Activated CD4-positive, alpha-beta T cell treated with anti-CD3 and anti-CD28 coated beads, Interleukin-10, Interleukin-2, amounts not matched to agents 100 ng/mL and 50 ng/mL, durations not matched to agents 16 hours and 8 hours (primary cell): Measurements from ENCODE around the gene CDSN.
A peak's percentile ranks its signal among the peaks of the same experiment; 100 is the strongest.

ENCODE experiments used
- DNase-seq: peaks from one replicate; pipeline ENCODE4 v3.0.0-alpha.2; 2020

The CDSN gene

DNA sequence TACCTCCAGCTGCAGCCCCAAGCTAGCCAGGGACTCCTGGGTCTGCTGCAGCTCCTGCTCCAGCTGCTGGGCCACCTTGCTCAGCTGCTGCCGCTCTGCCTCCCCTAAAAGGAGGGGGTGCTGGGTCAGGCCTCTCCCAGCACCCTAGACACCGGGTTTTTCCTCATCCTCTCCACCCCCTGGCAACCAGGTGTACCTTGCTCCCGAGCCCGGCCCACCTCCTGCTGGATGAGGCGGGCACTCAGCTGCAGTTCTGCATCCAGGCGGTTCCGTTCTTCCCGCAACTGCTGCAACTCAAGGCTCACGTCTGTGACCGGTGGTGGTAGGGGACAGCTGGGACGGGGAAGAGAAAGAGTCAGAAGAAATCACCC is 24.7 kb upstream of the CDSN start:
- no peak for DNase-seq

DNA sequence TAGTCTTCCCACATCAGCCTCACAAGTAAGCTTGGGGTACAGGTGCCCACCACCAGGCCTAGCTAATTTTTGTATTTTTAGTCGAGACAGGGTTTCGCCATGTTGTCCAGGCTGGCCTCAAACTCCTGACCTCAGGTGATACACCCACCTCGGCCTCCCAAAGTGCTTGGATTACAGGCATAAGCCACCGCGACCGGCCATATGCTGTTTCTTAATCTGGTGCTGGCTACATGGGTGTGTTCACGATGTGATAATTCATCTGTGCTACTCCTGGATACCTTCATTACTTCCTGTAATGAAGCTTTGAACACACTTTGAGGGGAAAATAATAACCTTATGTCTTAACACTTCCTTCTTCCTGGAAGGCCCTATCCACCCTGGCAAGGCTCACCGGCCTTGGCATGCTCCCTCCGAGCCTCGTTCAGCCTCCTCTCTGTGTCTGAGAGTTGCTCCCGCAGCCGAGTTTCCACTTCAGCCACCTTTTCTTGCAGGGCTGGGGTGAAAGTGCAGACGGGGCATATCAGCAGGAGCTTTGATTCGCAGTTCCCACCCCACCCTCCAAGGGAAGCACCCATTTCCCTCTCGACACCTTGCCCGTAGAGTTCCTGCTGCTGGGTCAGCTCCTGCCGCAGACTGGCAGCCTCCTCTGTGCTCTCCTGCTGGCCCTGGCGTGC is 24.2 kb upstream of the CDSN start:
- DNase-seq = no peak

DNA sequence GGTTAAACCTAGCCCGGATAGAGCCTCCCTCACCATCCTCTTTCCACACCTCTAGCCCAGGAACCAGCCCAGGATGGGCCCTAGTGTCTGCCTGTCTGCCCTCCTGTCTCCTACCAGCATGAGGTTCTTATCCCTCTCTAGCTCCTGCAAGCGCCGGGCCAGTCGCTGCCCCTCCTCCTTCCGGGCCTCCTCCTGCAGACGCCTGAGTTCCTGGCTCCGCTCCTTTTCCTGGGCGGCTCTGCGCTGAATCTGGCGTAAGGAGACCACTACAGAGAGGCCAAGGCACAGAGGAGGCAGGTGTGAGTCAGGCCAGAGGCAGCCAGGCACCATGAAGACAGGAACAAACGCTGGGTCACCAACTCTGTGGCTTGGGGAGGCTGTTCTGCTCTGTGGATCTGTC is 22.9 kb upstream of the CDSN start:
- DNase-seq = no peak

DNA sequence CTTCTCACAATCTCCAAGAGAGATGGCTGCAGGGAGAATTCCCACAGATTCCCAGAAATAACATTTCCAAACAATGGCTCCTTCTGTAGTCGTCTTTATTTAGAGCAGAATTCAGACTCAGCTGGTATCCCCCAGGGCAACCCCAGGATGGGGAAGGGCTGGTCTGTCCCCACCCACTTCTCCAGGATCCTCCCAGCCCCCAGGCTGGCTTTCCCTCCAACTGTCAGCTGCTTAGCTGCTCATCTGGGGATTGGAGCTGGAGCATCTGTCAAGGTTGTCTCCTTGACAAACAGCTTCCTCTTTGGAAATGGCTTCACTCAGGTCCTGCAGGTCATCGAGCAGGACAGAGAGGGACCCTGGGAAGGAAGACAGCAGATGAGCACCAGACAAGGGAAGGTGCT is 22.1 kb upstream of the CDSN start:
- DNase-seq = no peak

DNA sequence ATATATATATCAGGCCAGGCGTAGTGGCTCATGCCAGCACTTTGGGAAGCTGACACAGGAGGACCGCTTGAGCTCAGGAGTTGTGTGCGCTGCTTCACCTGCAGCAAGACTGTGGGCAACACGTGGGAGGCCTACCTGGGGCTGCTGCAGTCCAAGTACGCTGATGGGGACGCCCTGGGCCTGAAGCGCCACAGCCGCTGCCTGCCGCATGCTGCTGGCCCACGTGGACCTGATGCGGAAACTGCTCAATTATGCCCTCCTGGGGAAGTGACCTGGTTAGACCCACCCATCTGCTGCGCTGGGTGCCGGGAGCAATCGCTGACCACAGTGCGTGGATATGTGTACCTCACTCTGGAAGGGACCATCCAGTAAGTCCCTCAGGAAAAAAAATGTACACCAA is 20.4 kb upstream of the CDSN start:
- DNase-seq = no peak

- no peak for DNase-seq
These were observed 19.4 kb upstream of the CDSN start for GRCh38 chr6:31139599-31139998.

DNA sequence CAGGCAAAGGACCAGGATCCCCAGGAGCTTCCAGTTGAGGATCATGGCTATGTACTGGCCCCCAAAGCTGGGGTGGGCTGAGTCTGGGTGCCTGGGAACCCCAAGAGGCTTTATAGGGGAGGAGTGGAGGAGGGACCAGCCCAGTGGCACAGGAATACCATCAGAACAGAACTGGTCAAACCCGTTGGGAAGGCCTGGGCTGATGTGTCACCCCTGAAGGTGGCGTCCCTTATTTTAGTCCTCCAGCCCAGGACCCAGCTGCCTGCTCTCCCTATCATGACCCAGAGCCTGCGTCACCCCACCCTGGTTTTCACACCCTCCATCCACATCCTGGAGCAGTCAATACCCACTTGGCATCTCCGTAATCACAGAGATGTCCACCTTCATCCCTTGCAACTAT is 18.7 kb upstream of the CDSN start, which contains the start of gene PSORS1C2:
Gene PSORS1C2 (minus strand): TSS at position 85 of the 400 bp plus-strand sequence. CDS start 40 bp downstream, at position 45.
- DNase-seq = no peak

DNA sequence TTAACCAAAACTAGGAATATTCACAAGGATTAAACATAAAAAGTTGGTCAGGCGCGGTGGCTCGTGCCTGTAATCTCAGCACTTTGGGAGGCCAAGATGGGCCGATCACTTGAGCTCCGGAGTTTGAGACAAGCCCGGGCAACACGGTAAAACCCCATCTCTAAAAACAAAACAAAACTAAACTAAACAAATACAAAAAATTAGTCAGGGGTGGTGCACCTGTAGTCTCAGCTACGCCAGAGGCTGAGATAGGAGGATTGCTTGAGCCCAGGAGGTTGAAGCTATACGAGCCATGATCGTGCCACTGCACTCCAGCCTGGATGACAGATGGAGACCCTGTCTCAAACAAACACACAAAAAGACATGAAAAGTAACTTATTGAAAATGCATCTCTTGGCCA is 15.5 kb upstream of the CDSN start:
- DNase-seq = no peak

GRCh38 chr6:31132806-31133205 is 12.6 kb upstream of the CDSN start:
- DNase-seq = no peak

DNA sequence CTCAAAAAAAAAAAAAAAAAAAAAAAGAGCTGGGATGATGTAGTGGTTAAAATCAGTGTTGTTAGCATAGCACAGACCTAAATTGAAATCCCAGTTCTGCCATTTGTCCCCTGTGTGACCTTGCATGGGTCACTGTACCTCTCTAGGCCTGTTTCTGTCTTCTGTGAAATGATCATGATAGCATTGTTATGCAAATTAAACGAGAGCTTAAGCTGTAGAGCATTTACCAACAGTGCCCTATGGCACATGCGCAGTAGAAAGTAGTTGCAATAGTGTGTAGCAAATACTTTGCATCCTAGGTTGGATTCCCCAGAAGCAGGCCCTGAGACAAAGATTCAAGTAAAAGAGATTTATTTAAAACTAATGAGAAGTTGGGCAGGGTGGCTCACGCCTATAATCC is 11.3 kb upstream of the CDSN start:
- DNase-seq = no peak

DNA sequence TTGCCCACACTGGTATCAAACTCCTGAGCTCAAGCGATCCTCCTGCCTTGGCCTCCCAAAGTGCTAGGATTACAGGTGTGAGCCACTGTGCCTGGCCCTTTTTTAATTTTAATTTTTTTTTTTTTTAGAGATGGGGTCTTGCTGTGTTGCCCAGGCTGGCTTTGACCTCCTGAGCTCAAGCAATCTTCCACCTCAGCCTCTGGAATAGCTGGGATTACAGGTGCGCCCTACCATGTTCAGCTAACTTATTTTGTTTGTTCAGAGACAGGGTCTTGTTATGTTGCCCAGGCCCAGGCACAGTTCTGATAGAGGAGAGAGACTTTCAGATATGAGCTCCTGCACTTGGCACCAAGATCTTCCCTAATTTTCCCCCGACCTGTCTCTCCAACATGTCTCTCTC is 10.5 kb upstream of the CDSN start:
- no peak for DNase-seq

GRCh38 chr6:31129130-31129529 is 8.9 kb upstream of the CDSN start:
- no peak for DNase-seq

GRCh38 chr6:31128093-31128676 is 7.9 kb upstream of the CDSN start:
- peak; percentile 73 for DNase-seq

- DNase-seq = no peak
These were observed 6.3 kb upstream of the CDSN start for GRCh38 chr6:31126396-31127175.

DNA sequence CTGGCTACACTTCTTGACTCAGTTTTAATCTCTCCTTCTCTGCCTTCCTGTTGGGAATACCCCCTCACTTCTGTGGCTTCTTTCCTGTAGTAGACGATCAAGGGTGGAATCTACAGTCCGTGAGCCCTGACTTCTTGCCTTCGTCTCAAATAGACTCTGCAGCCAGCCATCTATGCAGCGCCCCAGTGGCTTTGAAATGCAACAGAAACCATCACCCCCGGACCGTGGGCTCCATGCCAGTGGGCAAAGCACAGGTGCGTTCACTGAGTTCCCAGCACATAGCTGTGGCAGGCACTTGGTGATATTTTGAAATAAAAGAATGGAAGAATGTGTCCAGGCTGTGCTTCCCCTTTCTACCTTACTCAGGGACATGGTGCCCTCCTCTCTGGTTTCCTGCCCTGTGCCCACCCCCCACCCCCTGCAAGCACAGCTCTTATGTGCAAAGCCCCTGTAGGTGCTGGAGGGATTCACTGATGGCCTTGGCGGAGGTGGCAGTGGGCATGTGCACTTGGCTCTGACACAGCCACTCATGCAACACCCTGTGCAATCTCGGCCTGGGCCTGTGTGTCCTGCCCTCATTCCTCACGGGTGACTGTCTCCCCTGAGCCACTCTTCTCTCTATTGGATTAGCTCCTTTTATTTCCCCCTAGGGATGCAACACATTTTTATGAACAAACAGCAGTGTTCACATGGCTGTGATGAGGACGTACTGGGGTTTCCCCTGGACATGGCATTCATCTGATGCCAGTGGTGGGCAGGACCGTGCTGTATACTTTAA is 5.5 kb upstream of the CDSN start:
- no peak for DNase-seq

GRCh38 chr6:31125162-31125561 is 4.9 kb upstream of the CDSN start:
- DNase-seq = no peak

DNA sequence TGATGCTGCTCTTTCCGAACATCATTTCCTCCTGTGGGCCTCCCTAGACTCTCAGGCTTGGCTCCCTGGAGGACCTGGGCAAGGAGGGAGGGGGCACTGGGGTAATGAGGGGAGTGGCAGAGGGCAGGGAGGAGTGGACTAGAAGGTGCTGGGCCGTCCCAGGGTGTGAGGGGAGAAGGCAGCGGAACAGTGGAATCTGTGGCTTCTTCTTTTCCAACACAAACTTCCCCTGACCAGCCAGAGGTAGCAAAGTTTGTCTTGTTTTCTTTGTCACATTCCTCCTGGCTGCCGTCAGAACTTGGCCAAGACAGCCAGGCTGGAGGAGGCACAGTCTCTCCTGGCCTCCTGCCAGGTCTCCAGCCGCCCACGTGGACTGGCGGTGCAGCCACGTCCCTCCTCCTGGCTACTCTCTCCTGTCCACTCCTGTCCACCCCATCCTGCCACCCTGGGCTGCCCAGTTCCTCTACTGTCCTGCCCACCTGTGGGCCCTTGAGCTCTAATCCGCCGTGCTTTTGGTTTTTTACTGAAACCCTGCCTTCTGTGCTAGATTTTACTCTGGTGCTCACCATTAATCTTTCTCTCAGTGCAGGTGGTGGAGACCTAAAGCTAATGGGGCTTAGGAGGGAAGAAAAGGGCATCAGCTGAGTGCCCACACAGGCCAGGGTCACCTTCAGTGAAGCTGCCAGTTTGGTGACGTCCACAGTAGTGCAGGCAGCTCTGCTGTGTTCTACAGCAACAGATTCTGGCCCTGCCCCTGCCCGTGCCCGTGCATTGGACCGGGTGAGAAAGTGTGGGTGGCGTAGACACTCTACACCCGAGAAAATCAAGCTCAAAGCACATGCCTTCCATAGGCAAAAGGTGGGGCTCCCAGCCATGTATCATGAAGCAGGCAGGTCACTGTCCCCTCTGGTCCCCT is 2.8 kb upstream of the CDSN start:
- DNase-seq = no peak

GRCh38 chr6:31121131-31121790 is 1.0 kb upstream of the CDSN start:
- DNase-seq = no peak

DNA sequence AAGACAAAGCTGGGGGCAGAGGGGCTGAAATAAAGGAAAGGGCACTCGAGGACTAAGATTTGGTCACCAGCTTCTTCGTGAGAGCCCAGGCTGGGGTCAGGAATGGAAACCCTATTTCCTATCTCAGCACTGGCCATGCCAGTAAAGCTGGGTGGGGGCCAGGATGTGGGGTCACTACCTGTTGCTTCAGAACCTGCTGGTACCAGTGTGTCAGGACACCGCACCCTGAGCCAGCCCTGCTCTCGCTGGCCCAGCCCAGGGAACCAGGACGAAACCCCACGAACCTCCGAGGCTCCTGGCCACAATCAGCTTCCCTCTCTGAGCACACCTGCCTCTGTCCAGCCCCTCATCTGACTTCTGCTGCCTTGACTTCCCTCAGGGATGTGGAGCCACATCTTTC is 2.1 kb downstream of the CDSN start:
- no peak for DNase-seq

DNA sequence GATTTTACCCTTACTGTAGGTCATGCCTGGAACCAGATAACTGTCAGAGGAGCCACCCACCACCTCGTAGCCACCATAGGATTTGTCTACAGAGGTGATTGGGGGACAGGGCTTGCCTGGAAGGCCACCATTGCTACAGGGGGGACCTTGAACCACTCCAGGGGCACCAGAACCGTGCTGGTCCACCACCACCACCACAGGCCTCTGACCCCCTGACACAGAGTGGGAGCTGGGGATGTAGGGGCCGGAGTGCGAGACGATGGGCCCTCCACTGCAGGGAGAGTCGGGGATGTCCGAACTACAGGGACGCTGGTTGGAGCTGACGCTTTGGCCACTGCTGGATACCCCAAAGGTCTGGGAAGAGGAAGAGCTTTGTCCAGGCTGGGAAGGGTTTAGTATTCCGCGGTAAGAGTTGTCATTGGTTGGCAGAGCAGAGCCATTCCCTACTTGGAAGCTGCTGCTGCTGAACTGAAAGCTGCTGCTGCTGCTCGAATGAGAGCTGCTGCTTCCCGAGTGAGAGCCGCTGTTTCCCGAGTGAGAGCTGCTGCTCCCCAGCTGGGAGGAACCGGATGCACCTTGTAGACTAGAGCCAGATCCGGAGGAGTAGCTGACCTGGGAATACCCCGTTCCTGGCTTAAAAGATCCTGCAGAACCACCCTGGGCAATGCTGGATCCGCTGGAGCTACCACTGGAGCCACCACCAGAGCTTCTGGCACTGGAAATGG is 3.4 kb downstream of the CDSN start:
- DNase-seq = no peak

- no peak for DNase-seq
These were observed 4.2 kb downstream of the CDSN start for GRCh38 chr6:31115941-31116560.
